ENCODE data around the gene AIPL1. TPM values are rescaled to one million over a fixed set of nuclear protein-coding genes. Genes with fewer than 3 reads are reported as not detected.

The AIPL1 gene
- polyA plus RNA-seq, 1 donor (not counting 4 experiments of a cell fraction or from before 2014, with no cell fraction given), result not detected

GRCh38 chr17:6482105-6482455 lies 47.2 kb upstream of the AIPL1 start:
- no peak overlapping the region for H2AFZ ChIP-seq (ENCODE audit: control insufficient read depth, low read length)
- dilution Hi-C loops (cut with MboI; ENCODE audit: extremely low pct_ligation_motif_present, low sequenced_read_pairs), result no loop called here
- no peak for FAIRE-seq
- H3K9me3 ChIP-seq (ENCODE audit: control insufficient read depth, low read depth, low read length), result no peaks in the 10 kb centered on the region
- no peaks in the 10 kb centered on the region for H3K9me1 ChIP-seq (ENCODE audit: control insufficient read depth, extremely low read depth, insufficient read depth, low read length)
- TF ChIP-seq EZH2 (IDR thresholded peaks at IDR 0.05; ENCODE audit: low read length) (no peak), CTCF (optimal IDR thresholded peaks at IDR 0.05 in 1 of 3, IDR thresholded peaks at IDR 0.05 in 1 of 3, conservative IDR thresholded peaks at IDR 0.05 in 1 of 3; ENCODE audit: extremely low read depth in 1 of 3, insufficient read depth in 2 of 3, low read length in 3 of 3) (no peak)
- no peak overlapping the region for H3K4me3 ChIP-seq (ENCODE audit: control insufficient read depth in 2 of 3, extremely low read depth in 1 of 3, insufficient read depth in 2 of 3, low read depth in 1 of 3, low read length in 3 of 3)
- H3K79me2 ChIP-seq (ENCODE audit: control insufficient read depth, insufficient read depth, low read length), result no peaks in the 10 kb centered on the region
- peaks cover 1% of the 10 kb centered on the region for H3K4me1 ChIP-seq (ENCODE audit: control insufficient read depth, extremely low read depth, insufficient read depth, low read length)
- no peak overlapping the region for H3K9ac ChIP-seq (ENCODE audit: control insufficient read depth, extremely low read depth, insufficient read depth, low read length)
- DNase-seq (ENCODE audit: low read depth, low spot score), result no peak
- H3K27me3 ChIP-seq (ENCODE audit: control insufficient read depth, extremely low read depth, insufficient read depth, low read length), result no peaks in the 10 kb centered on the region
- no peak overlapping the region for H3K27ac ChIP-seq (ENCODE audit: control insufficient read depth, insufficient read depth, low read length)
- H3K36me3 ChIP-seq (ENCODE audit: control insufficient read depth in 2 of 2, extremely low read depth in 1 of 2, insufficient read depth in 2 of 2, low read length in 2 of 2), result peaks cover 4% of the 10 kb centered on the region in 2 experiments
- no peaks in the 10 kb centered on the region for H4K20me1 ChIP-seq (ENCODE audit: control insufficient read depth, extremely low read depth, insufficient read depth, low read length)
- no peak overlapping the region for H3K4me2 ChIP-seq (ENCODE audit: control insufficient read depth, extremely low read depth, insufficient read depth, low read depth, low read length)

- H3K4me1 ChIP-seq (ENCODE audit: control insufficient read depth, extremely low read depth, insufficient read depth, low read length), result peaks cover 18% of the 10 kb centered on the region
- H3K9me1 ChIP-seq (ENCODE audit: control insufficient read depth, extremely low read depth, insufficient read depth, low read length), result peaks cover 2% of the 10 kb centered on the region
- H3K79me2 ChIP-seq (ENCODE audit: control insufficient read depth, insufficient read depth, low read length), result no peaks in the 10 kb centered on the region
- H3K9me3 ChIP-seq (ENCODE audit: control insufficient read depth, low read depth, low read length), result no peaks in the 10 kb centered on the region
- H3K36me3 ChIP-seq (ENCODE audit: control insufficient read depth in 2 of 2, extremely low read depth in 1 of 2, insufficient read depth in 2 of 2, low read length in 2 of 2), result peaks cover 4 to 5% of the 10 kb centered on the region in 2 experiments
- TF ChIP-seq CTCF (optimal IDR thresholded peaks at IDR 0.05 in 1 of 3, IDR thresholded peaks at IDR 0.05 in 1 of 3, conservative IDR thresholded peaks at IDR 0.05 in 1 of 3; ENCODE audit: extremely low read depth in 1 of 3, insufficient read depth in 2 of 3, low read length in 3 of 3) (no peak), EZH2 (IDR thresholded peaks at IDR 0.05; ENCODE audit: low read length) (no peak)
- no peak for DNase-seq (ENCODE audit: low read depth, low spot score)
- no peaks in the 10 kb centered on the region for H3K27me3 ChIP-seq (ENCODE audit: control insufficient read depth, extremely low read depth, insufficient read depth, low read length)
- no peak for FAIRE-seq
- H3K4me3 ChIP-seq (ENCODE audit: control insufficient read depth in 2 of 3, extremely low read depth in 1 of 3, insufficient read depth in 2 of 3, low read depth in 1 of 3, low read length in 3 of 3), result no peak overlapping the region
- dilution Hi-C loops (cut with MboI; ENCODE audit: extremely low pct_ligation_motif_present, low sequenced_read_pairs), result no loop called here
- H4K20me1 ChIP-seq (ENCODE audit: control insufficient read depth, extremely low read depth, insufficient read depth, low read length), result no peaks in the 10 kb centered on the region
- H3K4me2 ChIP-seq (ENCODE audit: control insufficient read depth, extremely low read depth, insufficient read depth, low read depth, low read length), result no peak overlapping the region
- H3K27ac ChIP-seq (ENCODE audit: control insufficient read depth, insufficient read depth, low read length), result no peak overlapping the region
- no peak overlapping the region for H2AFZ ChIP-seq (ENCODE audit: control insufficient read depth, low read length)
- no peak overlapping the region for H3K9ac ChIP-seq (ENCODE audit: control insufficient read depth, extremely low read depth, insufficient read depth, low read length)
Measured at GRCh38 chr17:6480303-6480675, 45.4 kb upstream of the AIPL1 start.
